Uterus (tissue), 2 donors: ENCODE measurements around the gene ARV1.
"Not testable (repeated sequence)": the region's sequence is repeated elsewhere in the genome, so short reads cannot be mapped to it uniquely, and the experiment has no call there.

Experiments
- POLR2A ChIP-seq, 2 donors: fragments of 450-650 bp; IDR thresholded peaks; one replicate each; pipeline ENCODE4 v1.6.1; 2016; ENCODE audit warnings: antibody characterized with exemption in 2 of 2, mild to moderate bottlenecking in 1 of 2, moderate library complexity in 1 of 2
- TF ChIP-seq, protein P1 (sequence below), 4 experiments: fragments of 200-600 bp in 2 of 4; fragments of 450-650 bp in 2 of 4; sonication (generic) in 2 of 4; IDR thresholded peaks; one replicate each; pipeline ENCODE4 v1.5.1; 2016 to 2019; ENCODE audit warnings: antibody characterized with exemption in 4 of 4, mild to moderate bottlenecking in 2 of 4, moderate library complexity in 1 of 4

DNA sequence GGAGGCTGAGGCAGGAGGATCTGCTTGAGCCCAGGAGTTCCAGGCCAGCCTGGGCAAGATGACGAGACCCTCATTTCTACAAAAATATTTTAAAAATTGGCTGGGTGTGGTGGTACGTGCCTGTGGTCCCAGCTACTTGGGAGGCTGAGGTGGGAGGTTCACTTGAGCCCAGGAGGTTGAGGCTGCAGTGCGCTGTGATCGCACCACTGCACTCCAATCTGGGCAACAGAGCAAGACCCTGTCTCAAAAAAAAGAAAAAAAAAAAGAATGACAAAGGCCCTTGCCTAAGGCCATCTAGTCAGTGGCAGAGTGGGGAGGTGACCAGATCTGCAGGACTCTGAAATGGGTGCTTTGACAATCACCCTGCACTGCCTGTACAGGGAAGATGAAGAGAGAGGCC lies 50.4 kb downstream of the ARV1 start:
- TF ChIP-seq, protein P1, sequence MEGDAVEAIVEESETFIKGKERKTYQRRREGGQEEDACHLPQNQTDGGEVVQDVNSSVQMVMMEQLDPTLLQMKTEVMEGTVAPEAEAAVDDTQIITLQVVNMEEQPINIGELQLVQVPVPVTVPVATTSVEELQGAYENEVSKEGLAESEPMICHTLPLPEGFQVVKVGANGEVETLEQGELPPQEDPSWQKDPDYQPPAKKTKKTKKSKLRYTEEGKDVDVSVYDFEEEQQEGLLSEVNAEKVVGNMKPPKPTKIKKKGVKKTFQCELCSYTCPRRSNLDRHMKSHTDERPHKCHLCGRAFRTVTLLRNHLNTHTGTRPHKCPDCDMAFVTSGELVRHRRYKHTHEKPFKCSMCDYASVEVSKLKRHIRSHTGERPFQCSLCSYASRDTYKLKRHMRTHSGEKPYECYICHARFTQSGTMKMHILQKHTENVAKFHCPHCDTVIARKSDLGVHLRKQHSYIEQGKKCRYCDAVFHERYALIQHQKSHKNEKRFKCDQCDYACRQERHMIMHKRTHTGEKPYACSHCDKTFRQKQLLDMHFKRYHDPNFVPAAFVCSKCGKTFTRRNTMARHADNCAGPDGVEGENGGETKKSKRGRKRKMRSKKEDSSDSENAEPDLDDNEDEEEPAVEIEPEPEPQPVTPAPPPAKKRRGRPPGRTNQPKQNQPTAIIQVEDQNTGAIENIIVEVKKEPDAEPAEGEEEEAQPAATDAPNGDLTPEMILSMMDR (IDR thresholded peaks at IDR 0.05), result not testable (repeated sequence)
- not testable (repeated sequence) for TF ChIP-seq POLR2A (IDR thresholded peaks at IDR 0.05)
